Adrenal gland (tissue), 5 donors: ENCODE data around the gene SH3BP4.

Experiments used
- CTCF ChIP-seq, 6 experiments: fragments of 450-650 bp in 4 of 6; fragments of 200-600 bp in 2 of 6; sonication (generic) in 1 of 6; IDR thresholded peaks; 1 replicate in 5 of 6; 2 replicates in 1 of 6; pipeline versions ENCODE4 v1.5.1 to v1.8.0; 2016 to 2021; ENCODE audit warnings: antibody characterized with exemption in 6 of 6, mild to moderate bottlenecking in 2 of 6, moderate library complexity in 1 of 6
- POLR2A ChIP-seq, 2 donors: fragments of 450-650 bp; IDR thresholded peaks; one replicate each; pipeline ENCODE4 v1.6.1; 2017; ENCODE audit warnings: antibody characterized with exemption in 2 of 2, mild to moderate bottlenecking in 2 of 2, moderate library complexity in 1 of 2
- donor health status: DM: no; HTN: no; CAD: no.

- no peak for TF ChIP-seq CTCF (IDR thresholded peaks at IDR 0.05)
- TF ChIP-seq POLR2A (IDR thresholded peaks at IDR 0.05), result no peak
Measured at GRCh38 chr2:234995332-234996068, 43.7 kb downstream of the SH3BP4 start.
